Measurements from ENCODE around the gene CADM3. TPM values are rescaled to one million over a fixed set of nuclear protein-coding genes. Genes with fewer than 3 reads are reported as not detected.

The CADM3 gene
- total RNA-seq, 4 donors from 2014 or later, result 3.9 to 34.4 (median 12.9) TPM

DNA sequence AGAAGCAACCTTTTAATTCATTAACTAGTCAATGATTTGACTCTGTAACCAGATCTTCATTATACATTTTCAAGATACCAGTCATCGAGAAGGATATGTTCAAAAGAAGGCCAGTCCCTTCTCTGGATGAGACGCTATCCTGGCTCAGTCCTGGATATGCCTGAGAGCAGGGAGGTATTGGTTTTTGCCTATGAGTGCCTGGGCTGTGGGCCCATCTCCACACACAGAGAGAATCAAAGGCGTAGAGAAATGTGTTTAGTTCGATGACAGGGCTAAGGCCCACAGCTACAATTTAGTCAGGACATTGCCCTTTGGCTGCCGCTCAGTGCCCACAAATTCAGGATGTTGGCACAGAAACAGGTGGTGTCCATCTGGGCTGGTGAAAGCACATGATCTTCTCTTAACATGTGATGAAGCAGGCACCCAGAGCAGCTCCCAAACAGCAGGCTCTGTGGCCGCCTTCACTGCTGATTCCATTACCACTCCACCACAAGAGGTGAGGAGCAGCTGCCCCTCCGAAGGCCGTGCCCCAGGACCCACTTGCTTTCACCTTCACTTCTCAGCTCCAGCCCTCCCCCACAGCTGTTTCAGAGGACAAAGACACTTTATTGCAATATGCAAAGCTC, 58.0 kb downstream of the CADM3 start:
- ATAC-seq (ENCODE audit: low FRiP score) (no peak), DNase-seq (ENCODE audit: low spot score) (no peak)
- TF ChIP-seq, protein P1, sequence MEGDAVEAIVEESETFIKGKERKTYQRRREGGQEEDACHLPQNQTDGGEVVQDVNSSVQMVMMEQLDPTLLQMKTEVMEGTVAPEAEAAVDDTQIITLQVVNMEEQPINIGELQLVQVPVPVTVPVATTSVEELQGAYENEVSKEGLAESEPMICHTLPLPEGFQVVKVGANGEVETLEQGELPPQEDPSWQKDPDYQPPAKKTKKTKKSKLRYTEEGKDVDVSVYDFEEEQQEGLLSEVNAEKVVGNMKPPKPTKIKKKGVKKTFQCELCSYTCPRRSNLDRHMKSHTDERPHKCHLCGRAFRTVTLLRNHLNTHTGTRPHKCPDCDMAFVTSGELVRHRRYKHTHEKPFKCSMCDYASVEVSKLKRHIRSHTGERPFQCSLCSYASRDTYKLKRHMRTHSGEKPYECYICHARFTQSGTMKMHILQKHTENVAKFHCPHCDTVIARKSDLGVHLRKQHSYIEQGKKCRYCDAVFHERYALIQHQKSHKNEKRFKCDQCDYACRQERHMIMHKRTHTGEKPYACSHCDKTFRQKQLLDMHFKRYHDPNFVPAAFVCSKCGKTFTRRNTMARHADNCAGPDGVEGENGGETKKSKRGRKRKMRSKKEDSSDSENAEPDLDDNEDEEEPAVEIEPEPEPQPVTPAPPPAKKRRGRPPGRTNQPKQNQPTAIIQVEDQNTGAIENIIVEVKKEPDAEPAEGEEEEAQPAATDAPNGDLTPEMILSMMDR (IDR thresholded peaks at IDR 0.05), result no peak

- TF ChIP-seq, protein P1 (IDR thresholded peaks at IDR 0.05), result no peak
- DNase-seq (ENCODE audit: low spot score) (no peak), ATAC-seq (ENCODE audit: low FRiP score) (no peak)
These were observed 58.5 kb downstream of the CADM3 start for GRCh38 chr1:159229896-159230295.

DNA sequence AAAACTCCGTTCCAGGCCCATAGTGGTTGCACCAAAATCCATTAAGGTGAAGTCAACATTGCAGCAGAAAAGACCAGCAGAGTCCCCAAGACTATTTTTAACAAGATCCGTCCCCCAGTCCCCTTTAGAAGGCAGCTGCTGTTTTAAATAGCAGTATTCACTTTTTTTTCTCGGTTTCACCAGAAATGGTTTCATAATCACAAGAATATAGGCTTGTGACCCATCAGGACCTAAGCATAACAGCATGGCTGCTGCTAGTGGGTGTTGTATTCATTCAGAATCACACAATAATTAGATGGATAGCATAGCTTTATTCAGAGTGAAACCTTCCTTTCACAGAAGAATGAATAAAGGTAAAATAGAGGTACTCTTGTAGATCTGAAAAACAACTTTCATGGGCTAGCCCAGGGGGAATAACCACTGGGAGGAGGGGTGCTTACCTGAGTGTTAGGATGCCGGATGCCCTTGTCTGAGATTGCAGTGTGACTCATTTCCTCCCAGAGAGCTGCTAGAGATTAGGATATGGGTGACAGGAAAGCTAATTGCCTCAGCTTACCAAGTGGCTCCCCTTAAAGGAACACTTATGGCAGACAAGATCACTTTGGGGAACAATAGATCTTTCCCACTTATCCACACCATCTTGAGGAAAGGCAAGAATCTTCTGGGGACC, 68.3 kb downstream of the CADM3 start:
- DNase-seq (ENCODE audit: low spot score) (no peak), ATAC-seq (ENCODE audit: low FRiP score) (no peak)
- TF ChIP-seq, protein P1 (IDR thresholded peaks at IDR 0.05), result no peak

DNA sequence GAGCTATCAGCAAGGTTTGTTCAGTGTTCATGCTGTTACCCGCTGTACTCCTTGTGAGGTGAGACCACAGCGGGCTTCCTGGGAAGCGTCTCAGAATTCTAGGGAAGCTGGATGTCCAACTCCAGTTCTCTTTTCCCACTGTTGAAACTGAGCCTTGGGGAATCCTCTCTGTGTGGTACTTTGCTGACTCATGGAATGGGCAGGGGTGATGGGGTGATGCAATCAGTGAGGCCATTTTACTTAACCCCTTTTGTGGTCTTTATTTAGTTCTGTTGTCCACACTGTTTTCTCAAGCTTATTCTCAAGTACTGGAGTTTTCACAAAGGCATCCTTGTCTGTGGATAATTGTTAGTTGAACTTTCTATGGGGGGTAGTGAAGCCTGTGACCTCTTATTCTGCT, 75.9 kb downstream of the CADM3 start:
- TF ChIP-seq, protein P1 (IDR thresholded peaks at IDR 0.05), result no peak
- DNase-seq (ENCODE audit: low spot score), result no peak
- ATAC-seq (ENCODE audit: low FRiP score), result no peak

DNA sequence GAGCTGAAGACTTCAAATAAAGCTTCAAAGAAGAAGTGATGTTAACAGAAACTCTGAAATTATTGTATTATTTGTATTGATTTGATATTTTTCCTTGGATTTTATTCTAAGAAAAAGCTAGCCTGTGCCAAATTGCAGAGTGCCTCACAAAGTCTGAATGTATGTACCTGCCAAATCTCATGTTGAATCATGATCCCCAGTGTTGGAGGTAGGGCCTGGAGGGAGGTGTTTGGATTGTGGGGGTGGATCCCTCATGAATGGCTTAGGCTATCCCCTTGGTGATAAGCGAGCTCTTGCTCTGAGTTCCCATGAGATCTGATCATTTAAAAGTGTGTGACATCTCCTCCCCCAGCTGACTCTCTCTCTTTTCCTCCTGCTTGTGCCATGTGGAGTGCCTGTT, 76.9 kb downstream of the CADM3 start:
- ATAC-seq (ENCODE audit: low FRiP score), result no peak
- TF ChIP-seq, protein P1 (IDR thresholded peaks at IDR 0.05), result no peak
- no peak for DNase-seq (ENCODE audit: low spot score)

- ATAC-seq (ENCODE audit: low FRiP score) (no peak), DNase-seq (ENCODE audit: low spot score) (no peak)
- TF ChIP-seq, protein P1 (IDR thresholded peaks at IDR 0.05), result no peak
These were observed 79.3 kb downstream of the CADM3 start for GRCh38 chr1:159250638-159251216.

Small RNAs within 50 kb of the gene (small RNA-seq; reads per million reads assigned to genes)
- gene RNA5SP60, result not detected

Other genes starting within 250 kb of the CADM3 start
- 1 to 10 TPM; 2.3 to 7.4 (median 3.9) TPM for gene PYHIN1, start 240.1 kb upstream of the CADM3 start, total RNA-seq
- gene IFI16, start 161.7 kb upstream of the CADM3 start, total RNA-seq, result 100 to 1,000 TPM in 3 of 4 donors, 10 to 100 TPM in 1; 94.5 to 304 (median 131) TPM
- 1 to 10 TPM in 2 of 4 donors, under 1 TPM in 2; 0.46 to 5.2 (median 1.2) TPM for gene AIM2, start 94.8 kb upstream of the CADM3 start, total RNA-seq
- 100 to 1,000 TPM in 2 of 4 donors, 10 to 100 TPM in 2; 72.3 to 360 (median 125) TPM for gene ACKR1, start 33.3 kb downstream of the CADM3 start, total RNA-seq
- not detected for gene FCER1A, start 130.7 kb downstream of the CADM3 start, total RNA-seq

All from omental fat pad (tissue), 4 donors.